K562 (cell line): ENCODE measurements around the gene ARHGAP26. TPM values are rescaled to one million over a fixed set of nuclear protein-coding genes. Genes with fewer than 3 reads are reported as not detected.

ENCODE experiments used
- ATAC-seq: fragments of 200-7000 bp; cut with Tn5 transposase; 3 replicates; pipeline ENCODE4 v1.9.1; 2020; ENCODE audit warnings: moderate library complexity
- BruUV-seq: library from RNA; stranded (reverse); fragments of 400-500 nt; replicated peaks from 2 replicates; lab custom pipeline; 2021; lab: Mats Ljungman, UMichigan
- CTCF ChIA-PET: fragments of 300-600 bp; formaldehyde crosslinking; extraction: SDS; loops from one replicate; lab custom pipeline; 2021; ENCODE audit warnings: low intra/inter-chr PET ratio; lab: Yijun Ruan, JAX
- POLR2A ChIA-PET: fragments of 300-600, 350-650 bp; sonication (Branson Sonifier 250); formaldehyde crosslinking; extraction: SDS; loops from one replicate; lab custom pipeline; 2021; ENCODE audit warnings: antibody characterized with exemption, inconsistent platforms; lab: Yijun Ruan, JAX
- DNase-seq, 4 experiments: peaks; one replicate each; pipeline versions ENCODE4 v3.0.0 to v3.0.0-alpha.2; 2011 to 2018; ENCODE audit warnings: low spot score in 3 of 4, mixed read lengths in 3 of 4; ENCODE audit errors: extremely low read depth in 1 of 4
- FAIRE-seq: peaks from 2 replicates; lab custom pipeline; 2011; peaks lifted over from hg19 to GRCh38; lab: Jason Lieb, UNC
- H2AFZ ChIP-seq: 2 replicates; pipeline ENCODE4 v1.6.0; 2011; ENCODE audit warnings: low read depth, low read length, control low read depth, inconsistent platforms
- H3K27ac ChIP-seq: fragments of 200-600 bp; 3 replicates; pipeline ENCODE4 v1.8.0; 2011; ENCODE audit warnings: low read depth, mild to moderate bottlenecking, control low read depth, inconsistent platforms, low read length, moderate library complexity, mixed read lengths; ENCODE audit errors: extremely low read depth
- H3K27me3 ChIP-seq, 2 experiments: fragments of 300-600 bp in 1 of 2; 2 replicates in 1 of 2; 3 replicates in 1 of 2; pipeline versions ENCODE4 v1.6.0 to v1.8.0; 2011; ENCODE audit warnings: inconsistent platforms in 2 of 2, low read length in 2 of 2, mild to moderate bottlenecking in 1 of 2, mixed read lengths in 1 of 2, moderate library complexity in 1 of 2; ENCODE audit not compliant: control insufficient read depth in 2 of 2, insufficient read depth in 2 of 2
- H3K36me3 ChIP-seq: fragments of 300-600 bp; 3 replicates; pipeline ENCODE4 v1.8.0; 2011; ENCODE audit warnings: mild to moderate bottlenecking, low read length, inconsistent platforms; ENCODE audit not compliant: control insufficient read depth, insufficient read depth
- H3K4me1 ChIP-seq, 2 experiments: fragments of 200-600 bp in 1 of 2; replicated peaks in 1 of 2; 2 replicates in 1 of 2; 3 replicates in 1 of 2; pipeline versions ENCODE4 v1.5.1 to v1.8.0; 2011; ENCODE audit warnings: inconsistent platforms in 2 of 2, low read length in 2 of 2, mild to moderate bottlenecking in 1 of 2, mixed read lengths in 1 of 2, moderate library complexity in 1 of 2; ENCODE audit not compliant: control insufficient read depth in 2 of 2, insufficient read depth in 2 of 2
- H3K4me2 ChIP-seq: 2 replicates; pipeline ENCODE4 v1.6.1; 2011; ENCODE audit warnings: low read length, control low read depth, inconsistent platforms, mixed read lengths; ENCODE audit not compliant: insufficient read depth
- H3K4me3 ChIP-seq: fragments of 200-600 bp; sonication (generic), shearing (Covaris generic); 2 replicates; pipeline ENCODE4 v1.5.1; 2016; ENCODE audit warnings: control low read depth, inconsistent platforms
- H3K79me2 ChIP-seq: fragments of 200-600 bp; 3 replicates; pipeline ENCODE4 v1.8.0; 2011; ENCODE audit warnings: low read length, inconsistent platforms; ENCODE audit not compliant: control insufficient read depth, insufficient read depth
- H3K9ac ChIP-seq, 2 experiments: 2 replicates each; pipeline versions ENCODE4 v1.6.0 to v1.6.1; 2011; ENCODE audit warnings: low read depth in 2 of 2, low read length in 2 of 2, control low read depth in 1 of 2, inconsistent platforms in 1 of 2, mild to moderate bottlenecking in 1 of 2, mixed read lengths in 1 of 2; ENCODE audit not compliant: insufficient read depth in 1 of 2
- H3K9me1 ChIP-seq: one replicate; pipeline ENCODE4 v1.6.0; 2011; ENCODE audit warnings: inconsistent platforms, mild to moderate bottlenecking, low read length, moderate library complexity; ENCODE audit not compliant: control insufficient read depth, insufficient read depth
- H3K9me3 ChIP-seq: replicated peaks from 2 replicates; pipeline ENCODE4 v1.5.1; 2011; ENCODE audit warnings: low read depth, low read length, inconsistent platforms; ENCODE audit not compliant: control insufficient read depth, insufficient read depth
- H4K20me1 ChIP-seq: replicated peaks from 2 replicates; pipeline ENCODE4 v1.6.1; 2011; ENCODE audit warnings: low read length, inconsistent platforms, mixed read lengths; ENCODE audit not compliant: control insufficient read depth, insufficient read depth
- CCAR2 ChIP-seq: fragments of 200-400 bp; formaldehyde crosslinking; IDR thresholded peaks from 2 replicates; pipeline ENCODE4 v1.6.1; 2017; ENCODE audit warnings: mild to moderate bottlenecking, low read depth, low read length
- ELF2 ChIP-seq: fragments of 250-450 bp; sonication (Bioruptor Pico); IDR thresholded peaks from 2 replicates; pipeline ENCODE4 v1.5.0; 2021; ENCODE audit warnings: mild to moderate bottlenecking
- EP400 ChIP-seq: fragments of 450-650 bp; IDR thresholded peaks from 2 replicates; pipeline ENCODE4 v1.6.1; 2017; ENCODE audit warnings: antibody characterized with exemption, mild to moderate bottlenecking, moderate library complexity
- GABPA ChIP-seq: fragments of 200-800 bp; sonication (Bioruptor generic); conservative IDR thresholded peaks from 2 replicates; pipeline ENCODE4 v1.6.1; 2016; ENCODE audit warnings: low read depth, missing genetic modification characterization, missing compliant biosample characterization
- MAZ ChIP-seq, 2 experiments: fragments of 450-650 bp in 1 of 2; sonication (generic) in 1 of 2; formaldehyde crosslinking; IDR thresholded peaks in 1 of 2; conservative IDR thresholded peaks in 1 of 2; 2 replicates each; pipeline versions ENCODE4 v1.4.0 to v1.5.0; 2020; ENCODE audit warnings: mild to moderate bottlenecking in 1 of 2, missing genetic modification reagents in 1 of 2
- RAD21 ChIP-seq, 2 experiments: fragments of 250-450 bp in 1 of 2; fragments of 450-650 bp in 1 of 2; sonication (Bioruptor Pico) in 1 of 2; formaldehyde crosslinking in 1 of 2; IDR thresholded peaks in 1 of 2; conservative IDR thresholded peaks in 1 of 2; 2 replicates each; pipeline versions ENCODE4 v1.4.0 to v1.8.0; 2020 to 2022; ENCODE audit warnings: mild to moderate bottlenecking in 2 of 2, moderate library complexity in 1 of 2
- SMARCB1 ChIP-seq: IDR thresholded peaks from 2 replicates; pipeline ENCODE4 v1.6.1; 2011; ENCODE audit warnings: improper control_type of control experiment, low read depth; ENCODE audit not compliant: insufficient read length
- SPI1 ChIP-seq: IDR thresholded peaks from 2 replicates; pipeline ENCODE4 v1.6.1; 2011; ENCODE audit warnings: low read depth, low read length, control low read depth, borderline replicate concordance
- TAL1 ChIP-seq: fragments of 450-650 bp; IDR thresholded peaks from 2 replicates; pipeline ENCODE4 v1.6.1; 2016; ENCODE audit warnings: mild to moderate bottlenecking
- TRIM24 ChIP-seq, 2 experiments: fragments of 450-650 bp; IDR thresholded peaks; 2 replicates each; pipeline ENCODE4 v1.6.1; 2016
- TSC22D4 ChIP-seq: fragments of 450-650 bp; IDR thresholded peaks from 2 replicates; pipeline ENCODE4 v1.6.1; 2016; ENCODE audit warnings: missing genetic modification characterization, missing biosample characterization, control low read depth
- UBTF ChIP-seq, 2 experiments: IDR thresholded peaks; 2 replicates each; pipeline ENCODE4 v1.6.1; 2012; ENCODE audit warnings: improper control_type of control experiment in 2 of 2, low read depth in 2 of 2, low read length in 2 of 2, borderline replicate concordance in 1 of 2
- WGBS: fragments of 100-300 bp; shearing (Covaris generic); methylation state at CpG from one replicate; pipeline ENCODE4 v1.1.6; 2016; ENCODE audit warnings: low coverage, mixed read lengths; ENCODE audit not compliant: insufficient coverage; ENCODE audit errors: missing lambda C conversion rate; 5-methylcytosine and 5-hydroxymethylcytosine counted together
- in situ Hi-C: fragments of 300-500 bp; cut with MboI; formaldehyde crosslinking; loops from 4 replicates; pipeline ENCODE4 v1.15.0; 2018; ENCODE audit warnings: inconsistent platforms, mixed read lengths
- intact Hi-C: fragments of 100-400 bp; cut with micrococcal nuclease; formaldehyde crosslinking; loops from 2 replicates; pipeline ENCODE4 v1.14.2; 2022
- polyA plus RNA-seq, 8 experiments: library from polyadenylated mRNA; depleted of rRNA in 4 of 8; stranded (reverse) in 5 of 8; unstranded in 3 of 8; fragments of >200 nt; fragmentation: Nextera tagmentation in 2 of 8; fragmentation: Illumina TruSeq in 1 of 8; extraction: Ambion mirVana in 2 of 8; extraction: Trizol in 1 of 8; gene quantifications; 2 replicates each; pipeline versions ENCODE4 v1.2.1 to v1.2.3, GENCODE V29; 2011 to 2014; ENCODE audit warnings: inconsistent platforms in 1 of 8, missing spikeins in 1 of 8
- total RNA-seq, 7 experiments: library from RNA; depleted of rRNA in 6 of 7; stranded (reverse); fragments of >200 nt in 6 of 7; fragmentation: Illumina TruSeq in 2 of 7; extraction: Trizol in 2 of 7; gene quantifications; 2 replicates each; pipeline versions ENCODE4 v1.2.1 to v1.2.3, GENCODE V29; 2011 to 2021; ENCODE audit warnings: low replicate concordance in 1 of 7

The ARHGAP26 gene
- total and polyA plus RNA-seq, 9 of the 15 experiments (the other 6 are each of a cell fraction or from before 2014, with no cell fraction given): 0.13 to 1.1 (median 0.55) TPM

GRCh38 chr5:143101725-143102386 is 331.7 kb downstream of the ARHGAP26 start:
- peaks cover 0 to 8% of the 10 kb centered on the region in 2 experiments; a peak in 2 of 5 replicates for H3K4me1 ChIP-seq
- H3K27ac ChIP-seq: no peak overlapping the region
- no peaks in the 10 kb centered on the region for H3K79me2 ChIP-seq
- H3K9me1 ChIP-seq: no peaks in the 10 kb centered on the region
- H3K4me2 ChIP-seq: peak overlapping the region; percentile 39; the same call in 1 of the 2 replicates
- no peak for TF ChIP-seq CCAR2
- TF ChIP-seq UBTF (IDR thresholded peaks at IDR 0.05; ENCODE audit: borderline replicate concordance in 1 of 2, low read depth in 2 of 2, low read length in 2 of 2): 0 out of 4 replicates have a peak, but pooled peaks of 1 of the 2 experiments have one; percentile 21
- TF ChIP-seq EP400: no peak
- TF ChIP-seq SMARCB1: no peak
- no peak for TF ChIP-seq TAL1
- TF ChIP-seq MAZ (CRISPR knock-in tag; conservative IDR thresholded peaks at IDR 0.05 in 1 of 2, IDR thresholded peaks at IDR 0.05 in 1 of 2): 0 out of 4 replicates have a peak, but pooled peaks of 1 of the 2 experiments have one; percentile 14
- 0 out of 4 replicates have a peak, but pooled peaks of 1 of the 2 experiments have one; percentile 7 for TF ChIP-seq RAD21 (CRISPR knock-in tag; conservative IDR thresholded peaks at IDR 0.05 in 1 of 2, IDR thresholded peaks at IDR 0.05 in 1 of 2)
- no peak for TF ChIP-seq TRIM24 (IDR thresholded peaks at IDR 0.05)
- TF ChIP-seq ELF2 (CRISPR knock-in tag): no peak
- 0 out of 2 replicates have a peak, but pooled peaks have one; percentile 26 for TF ChIP-seq SPI1
- TF ChIP-seq GABPA: 0 out of 2 replicates have a peak, but pooled peaks have one; percentile 40
- no peak for TF ChIP-seq TSC22D4 (tag)
- TF ChIP-seq, all 486 proteins: peak for 5
- BruUV-seq: no TSS peak
- ATAC-seq: peak; percentile 76
- H3K9me3 ChIP-seq: no peaks in the 10 kb centered on the region
- H3K36me3 ChIP-seq: no peaks in the 10 kb centered on the region
- 15% methylated on average over 7 of the region's 7 CpGs for WGBS
- H4K20me1 ChIP-seq: no peaks in the 10 kb centered on the region
- ChIA-PET POLR2A (no interaction called here), CTCF (no interaction called here)
- H3K27me3 ChIP-seq: no peaks in the 10 kb centered on the region
- H2AFZ ChIP-seq: peak overlapping the region; percentile 68
- H3K9ac ChIP-seq: no peak overlapping the region
- in situ Hi-C loops: no loop called here
- FAIRE-seq: peak; percentile 59
- intact Hi-C loops: no loop called here
- no peak overlapping the region for H3K4me3 ChIP-seq
- peak in 2 of 4 experiments; percentile 23 to 32 for DNase-seq
